Caco-2 (cell line): ENCODE results near the gene STUB1. TPM values are rescaled to one million over a fixed set of nuclear protein-coding genes. Genes with fewer than 3 reads are reported as not detected.

ENCODE experiments used
- BruUV-seq: library from RNA; stranded (reverse); fragments of 400-500 nt; replicated peaks from 2 replicates; lab custom pipeline; 2021; lab: Mats Ljungman, UMichigan
- CTCF ChIA-PET: fragments of 300-600 bp; sonication (Branson Sonifier 250); formaldehyde crosslinking; loops from one replicate; lab custom pipeline; 2022; ENCODE audit warnings: antibody characterized with exemption; lab: Charles Lee
- POLR2A ChIA-PET: fragments of 300-600 bp; sonication (Branson Sonifier 250); formaldehyde crosslinking; loops from one replicate; lab custom pipeline; 2022; ENCODE audit warnings: antibody characterized with exemption; lab: Charles Lee
- DNase-seq, 2 experiments: peaks; one replicate each; pipeline versions ENCODE4 v3.0.0 to v3.0.0-alpha.2; 2020 to 2022
- H3K27me3 ChIP-seq: replicated peaks from 2 replicates; pipeline ENCODE4 v1.6.0; 2011; ENCODE audit warnings: low read length; ENCODE audit not compliant: control insufficient read depth, insufficient read depth
- H3K36me3 ChIP-seq: 2 replicates; pipeline ENCODE4 v1.5.1; 2011; ENCODE audit warnings: low read length; ENCODE audit not compliant: control insufficient read depth, insufficient read depth
- H3K4me1 ChIP-seq: fragments of 250-450 bp; sonication (Bioruptor Pico); 2 replicates; pipeline ENCODE4 v1.5.1; 2020; ENCODE audit warnings: mild to moderate bottlenecking
- H3K4me3 ChIP-seq: 2 replicates; pipeline ENCODE4 v1.5.1; 2011; ENCODE audit warnings: low read depth, mild to moderate bottlenecking, control low read depth, low read length
- H3K9me3 ChIP-seq: fragments of 250-450 bp; sonication (Bioruptor Pico); 2 replicates; pipeline ENCODE4 v1.5.1; 2020; ENCODE audit warnings: mild to moderate bottlenecking, moderate library complexity
- H3K27ac Mint-ChIP-seq: one replicate; pipeline ENCODE4 v1.8.0; 2022; ENCODE audit warnings: mixed read lengths; ENCODE audit not compliant: unreplicated experiment
- H3K27me3 Mint-ChIP-seq: one replicate; pipeline ENCODE4 v1.8.0; 2022; ENCODE audit warnings: mixed read lengths; ENCODE audit not compliant: insufficient read depth, unreplicated experiment
- H3K36me3 Mint-ChIP-seq: one replicate; pipeline ENCODE4 v1.8.0; 2022; ENCODE audit warnings: mild to moderate bottlenecking, mixed read lengths; ENCODE audit not compliant: insufficient read depth, unreplicated experiment
- H3K4me1 Mint-ChIP-seq: one replicate; pipeline ENCODE4 v1.8.0; 2022; ENCODE audit warnings: low read depth, mixed read lengths; ENCODE audit not compliant: unreplicated experiment
- H3K4me3 Mint-ChIP-seq: one replicate; pipeline ENCODE4 v1.8.0; 2022; ENCODE audit warnings: mild to moderate bottlenecking, moderate library complexity, mixed read lengths; ENCODE audit not compliant: unreplicated experiment
- H3K9me3 Mint-ChIP-seq: one replicate; pipeline ENCODE4 v1.8.0; 2022; ENCODE audit warnings: mixed read lengths; ENCODE audit not compliant: unreplicated experiment
- CTCF ChIP-seq, 2 experiments: fragments of 200-600 bp in 1 of 2; IDR thresholded peaks; 1 replicate in 1 of 2; 2 replicates in 1 of 2; pipeline versions ENCODE4 v1.5.1 to v1.8.0; 2011 to 2022; ENCODE audit warnings: antibody characterized with exemption in 1 of 2, control low read depth in 1 of 2, inconsistent platforms in 1 of 2, low read depth in 1 of 2, low read length in 1 of 2, mild to moderate bottlenecking in 1 of 2, moderate library complexity in 1 of 2; ENCODE audit not compliant: insufficient read depth in 1 of 2, severe bottlenecking in 1 of 2, unreplicated experiment in 1 of 2
- intact Hi-C: fragments of 100-400 bp; cut with micrococcal nuclease; formaldehyde crosslinking; loops from one replicate; pipeline ENCODE4 v1.10.0; 2022; ENCODE audit not compliant: unreplicated experiment
- total RNA-seq: library from RNA; stranded (reverse); gene quantifications from 2 replicates; pipeline ENCODE4 v1.2.3, GENCODE V29; 2022

The STUB1 gene
- total RNA-seq, 1 experiment from 2014 or later, result 77.8 TPM

- Mint-ChIP-seq H3K9me3 (no peaks in the 10 kb centered on the region), H3K4me3 (no peak overlapping the region), H3K27ac (no peak overlapping the region), H3K4me1 (no peaks in the 10 kb centered on the region), H3K27me3 (peaks cover 13% of the 10 kb centered on the region), H3K36me3 (peaks cover 4% of the 10 kb centered on the region)
- CTCF ChIA-PET, result interaction anchor here (0.6 to 0.8 kb wide), 2 partner anchors 19 to 59 kb away, joined by 3 to 4 read pairs; partner anchors contain the start of genes CCDC78 and HAGHL
- H3K36me3 ChIP-seq, result no peaks in the 10 kb centered on the region
- BruUV-seq, result no TSS peak
- intact Hi-C loops, result no loop called here
- no peaks in the 10 kb centered on the region for H3K9me3 ChIP-seq
- DNase-seq, result no peak
- no peaks in the 10 kb centered on the region; the same call in none of the 2 replicates for H3K27me3 ChIP-seq
- H3K4me3 ChIP-seq, result no peak overlapping the region
- POLR2A ChIA-PET, result interaction anchor here (1.0 kb wide), 1 partner anchor 14 kb away, joined by 4 read pairs; the partner anchor contains the start of gene ANTKMT
- peaks cover 6% of the 10 kb centered on the region; the same call in 1 of the 2 replicates for H3K4me1 ChIP-seq
- TF ChIP-seq CTCF (IDR thresholded peaks at IDR 0.05; ENCODE audit: insufficient read depth in 1 of 2, low read depth in 1 of 2, low read length in 1 of 2, severe bottlenecking in 1 of 2, unreplicated experiment in 1 of 2), result no peak
These were observed 26.9 kb downstream of the STUB1 start for GRCh38 chr16:707062-707538.

- intact Hi-C loops, result no loop called here
- H3K27me3 Mint-ChIP-seq, result peaks cover 6% of the 10 kb centered on the region
- no TSS peak for BruUV-seq
- H3K4me1 Mint-ChIP-seq, result peaks cover 7% of the 10 kb centered on the region
- ChIA-PET CTCF (no interaction called here), POLR2A (no interaction called here)
- TF ChIP-seq CTCF (IDR thresholded peaks at IDR 0.05; ENCODE audit: insufficient read depth in 1 of 2, low read depth in 1 of 2, low read length in 1 of 2, severe bottlenecking in 1 of 2, unreplicated experiment in 1 of 2), result no peak
- H3K36me3 Mint-ChIP-seq, result peaks cover 7% of the 10 kb centered on the region
- Histone ChIP-seq H3K36me3 (no peaks in the 10 kb centered on the region), H3K27me3 (no peaks in the 10 kb centered on the region; the same call in 1 of the 2 replicates), H3K4me3 (no peak overlapping the region), H3K4me1 (peaks cover 6% of the 10 kb centered on the region; the same call in 1 of the 2 replicates), H3K9me3 (no peaks in the 10 kb centered on the region)
- no peaks in the 10 kb centered on the region for H3K9me3 Mint-ChIP-seq
- H3K27ac Mint-ChIP-seq, result no peak overlapping the region
- H3K4me3 Mint-ChIP-seq, result no peak overlapping the region
- no peak for DNase-seq
These were observed 27.8 kb downstream of the STUB1 start for GRCh38 chr16:708019-708418.

- Mint-ChIP-seq H3K27me3 (peaks cover 5% of the 10 kb centered on the region), H3K36me3 (peaks cover 8% of the 10 kb centered on the region), H3K4me3 (no peak overlapping the region), H3K27ac (no peak overlapping the region), H3K4me1 (peaks cover 7% of the 10 kb centered on the region), H3K9me3 (no peaks in the 10 kb centered on the region)
- intact Hi-C loops, result no loop called here
- no peak for DNase-seq
- Histone ChIP-seq H3K4me1 (peaks cover 6% of the 10 kb centered on the region; the same call in 1 of the 2 replicates), H3K36me3 (no peaks in the 10 kb centered on the region), H3K27me3 (no peaks in the 10 kb centered on the region; the same call in 1 of the 2 replicates), H3K9me3 (no peaks in the 10 kb centered on the region), H3K4me3 (no peak overlapping the region)
- POLR2A ChIA-PET, result no interaction called here
- TF ChIP-seq CTCF (IDR thresholded peaks at IDR 0.05; ENCODE audit: insufficient read depth in 1 of 2, low read depth in 1 of 2, low read length in 1 of 2, severe bottlenecking in 1 of 2, unreplicated experiment in 1 of 2), result no peak
- CTCF ChIA-PET, result no interaction called here
- BruUV-seq, result no TSS peak
These were observed 28.7 kb downstream of the STUB1 start for GRCh38 chr16:708959-709358.
